Suppressor macrophage treated with lipopolysaccharide for 4 hours (primary cell): ENCODE results near the gene TMC7.
"Not testable (repeated sequence)": the region's sequence is repeated elsewhere in the genome, so short reads cannot be mapped to it uniquely, and the experiment has no call there.

Experiments used
- DNase-seq: peaks from one replicate; pipeline ENCODE4 v3.0.0-alpha.2; 2020

The TMC7 gene

GRCh38 chr16:18984435-18985005 lies 786 bp downstream of the TMC7 start:
- no peak for DNase-seq

- not testable (repeated sequence) for DNase-seq
These were observed 1.5 kb downstream of the TMC7 start for GRCh38 chr16:18985256-18985655.

- not testable (repeated sequence) for DNase-seq
These were observed 8.0 kb downstream of the TMC7 start for GRCh38 chr16:18991731-18992130.

GRCh38 chr16:18993531-18993930 lies 9.8 kb downstream of the TMC7 start:
- not testable (repeated sequence) for DNase-seq

- not testable (repeated sequence) for DNase-seq
These were observed 10.4 kb downstream of the TMC7 start for GRCh38 chr16:18994181-18994580.

GRCh38 chr16:18995406-18995805 lies 11.7 kb downstream of the TMC7 start:
- DNase-seq, result not testable (repeated sequence)

GRCh38 chr16:18996536-18996935 lies 12.8 kb downstream of the TMC7 start:
- not testable (repeated sequence) for DNase-seq

- not testable (repeated sequence) for DNase-seq
These were observed 13.3 kb downstream of the TMC7 start for GRCh38 chr16:18997001-18997400.

- DNase-seq, result no peak
These were observed 15.3 kb downstream of the TMC7 start for GRCh38 chr16:18999045-18999393.

- DNase-seq, result no peak
These were observed 18.1 kb downstream of the TMC7 start for GRCh38 chr16:19001788-19002187.

GRCh38 chr16:19003935-19004334 lies 20.2 kb downstream of the TMC7 start:
- DNase-seq, result no peak

- no peak for DNase-seq
These were observed 22.1 kb downstream of the TMC7 start for GRCh38 chr16:19005561-19006445.

GRCh38 chr16:19006446-19007315 lies 22.9 kb downstream of the TMC7 start:
- no peak for DNase-seq

- no peak for DNase-seq
These were observed 24.8 kb downstream of the TMC7 start for GRCh38 chr16:19008245-19009169.

GRCh38 chr16:19011169-19011731 lies 27.5 kb downstream of the TMC7 start:
- no peak for DNase-seq

GRCh38 chr16:19014461-19014860 lies 30.7 kb downstream of the TMC7 start:
- DNase-seq, result peak; percentile 63

- no peak for DNase-seq
These were observed 33.4 kb downstream of the TMC7 start for GRCh38 chr16:19017179-19017578.

GRCh38 chr16:19020689-19021088 lies 37.0 kb downstream of the TMC7 start:
- no peak for DNase-seq

GRCh38 chr16:19021747-19022146 lies 38.0 kb downstream of the TMC7 start:
- DNase-seq, result no peak

GRCh38 chr16:19027416-19027815 lies 43.7 kb downstream of the TMC7 start:
- DNase-seq, result no peak

- DNase-seq, result no peak
These were observed 46.2 kb downstream of the TMC7 start for GRCh38 chr16:19029980-19030379.

- no peak for DNase-seq
These were observed 48.0 kb downstream of the TMC7 start for GRCh38 chr16:19031738-19032137.
